Measurements from ENCODE around the gene SSU72.
"Not testable (repeated sequence)": the region's sequence is repeated elsewhere in the genome, so short reads cannot be mapped to it uniquely, and the experiment has no call there.

Gene SSU72

GRCh38 chr1:1557688-1558087 is 17.0 kb downstream of the SSU72 start:
- not testable (repeated sequence) for DNase-seq

DNA sequence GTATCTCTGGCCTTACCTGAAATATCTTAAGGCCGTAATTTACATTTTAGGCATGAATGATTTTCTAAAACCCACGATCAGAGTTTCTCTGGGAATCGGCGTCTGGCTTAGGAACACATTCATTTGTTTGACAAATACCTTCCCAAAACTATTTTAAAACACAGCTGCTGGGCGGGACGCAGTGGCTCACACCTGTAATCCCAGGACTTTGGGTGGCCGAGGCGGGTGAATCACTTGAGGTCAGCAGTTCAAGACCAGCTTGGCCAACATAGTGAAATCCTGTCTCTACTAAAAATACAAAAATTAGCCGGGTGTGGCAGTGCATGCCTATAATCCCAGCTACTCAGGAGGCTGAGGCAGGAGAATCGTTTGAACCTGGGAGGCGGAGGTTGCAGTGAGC is 17.7 kb downstream of the SSU72 start:
- not testable (repeated sequence) for DNase-seq

DNA sequence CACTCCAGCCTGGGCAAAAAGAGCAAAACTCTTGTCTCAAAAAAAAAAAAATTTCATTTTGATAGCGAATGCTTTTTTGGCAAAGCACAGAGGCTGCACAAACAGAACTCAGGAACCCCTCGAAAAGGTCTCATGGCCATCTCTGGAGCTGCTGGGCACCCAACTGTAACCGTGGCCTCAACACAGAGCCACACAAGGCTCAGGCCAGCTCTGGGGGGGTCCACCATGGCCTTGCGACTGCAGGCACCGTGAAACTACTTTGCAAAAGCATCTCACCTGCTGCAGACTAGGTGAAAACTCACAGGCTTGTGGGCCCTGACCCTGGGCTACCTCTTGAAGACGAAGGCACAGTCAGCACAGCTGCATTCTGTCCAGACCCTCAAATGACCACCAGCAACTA is 18.2 kb downstream of the SSU72 start:
- DNase-seq: no peak

DNA sequence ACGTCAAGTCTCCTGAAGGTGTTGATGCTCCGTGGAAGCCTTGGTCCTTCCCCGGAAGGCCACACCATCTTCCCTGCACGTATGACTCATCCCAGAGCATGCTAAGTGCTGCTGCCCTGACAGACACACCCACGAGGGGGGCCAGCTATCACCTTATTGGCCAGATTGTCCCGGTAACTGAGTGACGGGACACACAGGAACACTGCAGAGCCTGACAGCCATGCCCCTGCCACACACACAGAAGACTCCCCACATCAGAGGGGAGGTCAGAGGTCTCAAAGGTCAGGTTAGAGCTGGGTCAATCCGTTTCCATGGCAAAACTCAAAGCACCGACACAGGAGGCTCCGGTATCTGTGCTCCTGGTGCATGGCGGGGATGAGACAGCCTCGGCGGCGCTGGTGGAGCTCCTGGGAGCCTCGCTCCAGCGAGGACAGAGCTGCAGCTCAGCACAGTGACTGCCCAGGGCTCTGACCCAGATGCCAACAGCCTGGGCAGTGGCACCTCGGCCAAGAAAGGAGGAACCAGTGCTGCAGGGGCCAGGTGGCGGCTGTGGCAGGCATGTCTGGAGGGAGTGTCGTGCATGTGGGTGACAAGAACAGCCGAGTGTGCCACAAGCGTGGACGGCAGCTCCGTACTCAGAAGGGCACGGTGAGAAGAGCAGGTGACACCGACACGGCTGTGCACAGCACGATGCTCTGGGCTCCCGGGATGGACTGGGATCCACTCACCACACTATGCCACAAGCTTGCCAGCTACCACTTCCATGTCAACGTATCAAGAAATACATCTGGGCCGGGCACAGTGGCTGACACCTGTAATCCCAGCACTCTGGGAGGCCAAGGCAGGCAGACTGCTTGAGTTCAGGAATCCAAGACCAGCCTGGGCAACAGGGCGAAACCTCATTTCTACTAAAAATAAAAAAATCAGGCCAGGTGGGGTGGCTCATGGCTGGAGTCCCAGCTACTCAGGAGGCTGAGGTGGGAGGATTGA is 19.4 kb downstream of the SSU72 start:
- DNase-seq: no peak

- no peak for DNase-seq
Measured at GRCh38 chr1:1554550-1554925, 20.1 kb downstream of the SSU72 start.

GRCh38 chr1:1553821-1554494 is 20.7 kb downstream of the SSU72 start:
- DNase-seq: no peak

- no peak for DNase-seq
Measured at GRCh38 chr1:1552263-1552639, 22.4 kb downstream of the SSU72 start.

- no peak for DNase-seq
Measured at GRCh38 chr1:1551524-1552262, 23.0 kb downstream of the SSU72 start.

GRCh38 chr1:1550591-1551432 is 23.9 kb downstream of the SSU72 start:
- no peak for DNase-seq

- no peak for DNase-seq
Measured at GRCh38 chr1:1550087-1550486, 24.6 kb downstream of the SSU72 start.

GRCh38 chr1:1548591-1548990 is 26.1 kb downstream of the SSU72 start:
- DNase-seq: no peak

GRCh38 chr1:1547476-1547875 is 27.2 kb downstream of the SSU72 start:
- DNase-seq: no peak

DNA sequence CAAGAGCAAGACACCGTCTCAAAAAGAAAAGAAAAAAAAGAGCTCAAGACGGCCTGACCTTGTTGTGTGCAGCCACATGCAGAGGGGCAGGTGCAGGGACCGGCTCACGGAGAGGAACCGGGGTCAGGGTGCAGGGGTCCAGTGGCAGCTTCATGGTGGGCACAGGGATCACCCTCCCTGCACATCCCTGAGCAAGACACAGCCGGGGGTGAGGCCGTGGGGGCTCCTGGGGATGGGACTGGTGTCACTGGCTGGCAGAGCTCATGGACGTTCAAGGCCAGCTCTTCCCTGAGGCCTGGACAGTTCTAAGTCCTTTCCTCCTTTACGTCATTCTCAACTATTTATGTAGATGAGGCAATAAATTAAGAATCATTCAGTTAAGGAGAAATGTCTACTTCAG is 27.7 kb downstream of the SSU72 start:
- no peak for DNase-seq

GRCh38 chr1:1545946-1546737 is 28.5 kb downstream of the SSU72 start:
- DNase-seq: no peak

DNA sequence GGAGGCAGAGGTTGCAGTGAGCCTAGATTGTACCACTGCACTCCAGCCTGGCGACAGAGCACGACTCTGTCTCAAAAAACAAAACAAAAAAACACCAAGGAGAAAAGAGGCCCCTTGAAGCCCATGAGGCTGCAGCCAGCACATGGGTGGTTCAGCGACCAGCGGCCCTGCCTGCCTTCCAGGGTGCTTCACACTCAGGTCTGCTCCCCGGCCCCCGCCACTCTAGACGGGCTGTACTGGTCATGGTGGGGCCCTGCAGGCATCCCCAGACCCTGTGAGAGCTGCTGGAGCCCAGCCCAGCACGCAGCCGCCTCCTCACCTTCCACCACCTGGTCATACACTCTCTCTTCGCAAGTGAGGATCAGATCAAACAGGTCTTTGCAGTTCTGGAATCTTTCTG is 30.1 kb downstream of the SSU72 start:
- DNase-seq: no peak

DNA sequence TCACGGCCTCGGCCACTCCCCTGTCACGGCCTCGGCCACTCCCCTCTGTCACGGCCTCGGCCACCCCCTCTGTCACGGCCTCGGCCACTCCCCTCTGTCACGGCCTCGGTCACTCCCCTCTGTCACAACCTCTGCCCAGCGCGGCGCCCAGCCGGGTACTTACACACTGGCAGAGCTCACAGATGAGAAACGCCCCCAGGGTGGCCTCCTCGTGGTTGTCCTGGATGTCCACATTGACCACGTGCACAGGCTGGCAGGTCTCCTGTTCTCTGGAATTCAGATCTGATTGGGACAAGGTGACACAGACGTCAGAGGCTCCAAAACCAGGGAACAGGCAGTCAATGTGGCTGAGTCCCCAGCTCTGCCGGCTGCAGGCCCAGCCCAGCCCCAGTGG is 31.0 kb downstream of the SSU72 start:
- DNase-seq: no peak

DNA sequence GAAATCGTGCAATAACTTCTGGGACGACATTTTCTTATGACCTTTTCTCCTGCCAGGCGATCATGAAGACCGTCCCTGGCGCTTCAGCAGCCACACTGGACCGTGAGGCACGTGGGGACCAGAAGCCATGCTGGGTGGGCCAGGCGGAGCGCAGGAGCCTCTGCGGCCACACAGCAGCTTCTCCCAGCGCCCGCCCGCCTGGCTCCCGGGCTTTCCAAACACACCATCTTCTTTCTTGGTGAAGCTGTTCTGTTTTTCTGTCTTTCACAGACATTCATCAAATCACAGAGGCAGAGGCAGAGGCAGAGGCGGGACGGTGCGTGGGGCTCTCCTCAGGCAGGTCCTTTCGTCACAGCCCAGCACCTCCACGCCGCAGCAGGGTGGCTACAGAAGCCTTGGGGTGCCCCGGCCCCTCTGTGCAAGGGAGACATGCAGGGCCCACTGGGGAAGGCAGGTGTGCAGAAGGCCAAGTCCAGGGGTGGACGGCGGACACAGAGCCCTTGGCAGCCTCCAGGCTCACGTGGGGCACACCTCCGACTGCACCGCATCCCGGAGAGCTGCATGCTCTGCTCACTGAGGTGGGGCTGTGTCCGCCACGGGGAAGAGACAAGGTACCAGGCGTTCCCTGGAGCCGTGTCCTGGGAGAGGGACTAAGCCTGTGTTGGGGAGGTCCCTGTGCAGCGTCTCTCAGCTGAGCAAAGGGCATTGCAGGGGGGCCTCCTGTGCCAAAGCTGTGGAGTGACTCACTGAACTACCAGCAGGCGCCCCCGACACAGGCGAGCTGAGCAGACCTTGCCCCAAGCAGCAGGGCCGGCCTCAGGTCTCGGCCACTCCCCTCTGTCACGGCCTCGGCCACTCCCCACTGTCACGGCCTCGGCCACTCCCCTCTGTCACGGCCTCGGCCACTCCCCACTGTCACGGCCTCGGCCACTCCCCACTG is 31.6 kb downstream of the SSU72 start:
- no peak for DNase-seq

DNA sequence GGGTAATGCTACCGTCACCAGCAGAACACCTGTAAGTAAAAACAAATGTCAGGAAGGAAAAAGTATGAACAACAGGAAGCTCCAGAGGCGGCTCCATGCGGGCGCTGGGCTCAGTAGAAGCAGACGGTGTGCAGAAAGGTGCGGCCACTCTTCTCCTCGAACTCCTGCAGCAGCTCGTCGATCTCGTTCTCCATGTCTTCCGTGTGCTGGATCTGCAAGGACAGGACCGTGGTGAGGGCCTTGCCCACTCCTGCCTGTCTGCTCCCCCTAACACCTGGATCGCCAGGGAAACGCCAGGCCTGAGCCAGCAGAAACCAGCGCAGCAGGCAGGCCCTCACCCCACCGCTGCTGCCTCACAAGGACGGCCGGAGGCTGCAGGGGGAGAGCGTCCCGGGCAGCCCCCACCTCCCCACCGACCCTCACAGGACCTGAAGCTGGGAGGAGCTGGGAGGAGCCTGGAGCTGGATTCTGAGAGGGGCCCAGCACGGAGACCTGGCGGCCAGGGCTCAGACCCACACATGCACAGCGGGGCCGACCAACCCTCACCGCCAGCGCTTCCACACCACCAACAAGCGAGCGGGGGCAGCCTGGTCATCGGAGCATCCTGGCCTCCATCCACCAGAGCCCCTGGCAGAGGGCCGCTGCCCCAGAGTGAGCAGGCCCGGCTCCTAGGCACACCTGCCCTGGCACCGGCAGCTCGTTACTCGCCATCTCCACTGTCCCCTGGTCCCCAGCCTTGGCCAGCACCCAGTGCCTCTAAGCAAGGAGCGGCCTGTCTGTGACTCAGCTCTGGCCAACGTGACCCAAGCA is 32.5 kb downstream of the SSU72 start:
- no peak for DNase-seq

DNA sequence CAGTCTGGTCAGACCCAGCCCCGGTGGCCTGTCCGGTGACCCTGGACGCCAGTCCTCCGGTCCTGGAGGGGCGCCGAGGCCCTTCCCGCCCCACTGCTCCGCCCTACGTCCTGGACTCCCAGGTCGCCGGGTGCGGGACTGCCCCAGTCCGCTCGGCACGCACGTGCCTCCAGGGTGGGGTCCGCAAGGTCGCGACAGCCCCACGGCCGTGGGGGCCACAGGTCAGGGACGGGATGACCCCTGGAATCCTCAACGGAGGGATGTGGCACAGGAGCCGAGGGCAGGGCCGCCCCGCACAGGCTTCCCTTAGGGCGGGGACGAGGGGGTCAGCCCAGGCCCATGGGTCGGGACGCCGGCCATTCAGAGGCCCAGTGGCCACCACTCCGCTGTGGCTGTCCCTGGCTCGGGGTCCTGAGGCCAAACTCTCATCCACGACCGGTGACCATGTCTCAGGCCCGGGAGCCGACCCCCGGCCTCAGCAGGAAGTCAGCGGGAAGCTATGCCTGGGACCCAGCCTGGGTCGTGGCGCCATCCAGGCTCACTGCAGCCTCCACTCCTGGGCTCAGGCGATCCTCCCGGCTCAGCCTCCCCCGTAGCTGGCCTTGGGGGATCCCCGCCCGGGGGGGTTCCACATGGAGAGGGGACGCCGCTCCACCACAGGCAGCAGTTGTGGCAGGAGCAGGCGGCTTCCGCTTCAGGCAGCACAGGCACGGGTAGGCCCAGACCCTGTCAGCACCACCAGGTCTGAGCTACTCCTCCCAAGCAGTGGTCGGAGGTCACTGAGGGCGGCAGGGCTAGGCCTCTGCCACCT is 33.6 kb downstream of the SSU72 start:
- DNase-seq: no peak

All from central memory CD4-positive, alpha-beta T cell (primary cell).